Measurements from ENCODE around the gene ODF2. TPM values are rescaled to one million over a fixed set of nuclear protein-coding genes. Genes with fewer than 3 reads are reported as not detected.

ODF2 gene
- total RNA-seq, 1 donor from 2014 or later = 42.4 TPM

- no peaks in the 10 kb centered on the region for H3K4me1 Mint-ChIP-seq
- no peaks in the 10 kb centered on the region for H3K27me3 Mint-ChIP-seq (ENCODE audit: low read depth)
- TF ChIP-seq, protein P1, sequence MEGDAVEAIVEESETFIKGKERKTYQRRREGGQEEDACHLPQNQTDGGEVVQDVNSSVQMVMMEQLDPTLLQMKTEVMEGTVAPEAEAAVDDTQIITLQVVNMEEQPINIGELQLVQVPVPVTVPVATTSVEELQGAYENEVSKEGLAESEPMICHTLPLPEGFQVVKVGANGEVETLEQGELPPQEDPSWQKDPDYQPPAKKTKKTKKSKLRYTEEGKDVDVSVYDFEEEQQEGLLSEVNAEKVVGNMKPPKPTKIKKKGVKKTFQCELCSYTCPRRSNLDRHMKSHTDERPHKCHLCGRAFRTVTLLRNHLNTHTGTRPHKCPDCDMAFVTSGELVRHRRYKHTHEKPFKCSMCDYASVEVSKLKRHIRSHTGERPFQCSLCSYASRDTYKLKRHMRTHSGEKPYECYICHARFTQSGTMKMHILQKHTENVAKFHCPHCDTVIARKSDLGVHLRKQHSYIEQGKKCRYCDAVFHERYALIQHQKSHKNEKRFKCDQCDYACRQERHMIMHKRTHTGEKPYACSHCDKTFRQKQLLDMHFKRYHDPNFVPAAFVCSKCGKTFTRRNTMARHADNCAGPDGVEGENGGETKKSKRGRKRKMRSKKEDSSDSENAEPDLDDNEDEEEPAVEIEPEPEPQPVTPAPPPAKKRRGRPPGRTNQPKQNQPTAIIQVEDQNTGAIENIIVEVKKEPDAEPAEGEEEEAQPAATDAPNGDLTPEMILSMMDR (IDR thresholded peaks at IDR 0.05; ENCODE audit: unreplicated experiment) = no peak
- no peak overlapping the region for H3K4me3 Mint-ChIP-seq
- no peak overlapping the region for H3K27ac Mint-ChIP-seq
- no peak for DNase-seq (ENCODE audit: low spot score in 2 of 2, unreplicated experiment in 2 of 2)
- H3K9me3 Mint-ChIP-seq = no peaks in the 10 kb centered on the region
- peaks cover 35% of the 10 kb centered on the region for H3K36me3 Mint-ChIP-seq
Observed at GRCh38 chr9:128529191-128529590, 73.4 kb downstream of the ODF2 start.

- Mint-ChIP-seq H3K9me3 (no peaks in the 10 kb centered on the region), H3K27ac (no peak overlapping the region), H3K4me1 (no peaks in the 10 kb centered on the region), H3K4me3 (no peak overlapping the region), H3K36me3 (peaks cover 29% of the 10 kb centered on the region), H3K27me3 (ENCODE audit: low read depth) (no peaks in the 10 kb centered on the region)
- no peak for DNase-seq (ENCODE audit: low spot score in 2 of 2, unreplicated experiment in 2 of 2)
- TF ChIP-seq, protein P1 (IDR thresholded peaks at IDR 0.05; ENCODE audit: unreplicated experiment) = no peak
Observed at GRCh38 chr9:128532581-128532980, 76.8 kb downstream of the ODF2 start.

DNA sequence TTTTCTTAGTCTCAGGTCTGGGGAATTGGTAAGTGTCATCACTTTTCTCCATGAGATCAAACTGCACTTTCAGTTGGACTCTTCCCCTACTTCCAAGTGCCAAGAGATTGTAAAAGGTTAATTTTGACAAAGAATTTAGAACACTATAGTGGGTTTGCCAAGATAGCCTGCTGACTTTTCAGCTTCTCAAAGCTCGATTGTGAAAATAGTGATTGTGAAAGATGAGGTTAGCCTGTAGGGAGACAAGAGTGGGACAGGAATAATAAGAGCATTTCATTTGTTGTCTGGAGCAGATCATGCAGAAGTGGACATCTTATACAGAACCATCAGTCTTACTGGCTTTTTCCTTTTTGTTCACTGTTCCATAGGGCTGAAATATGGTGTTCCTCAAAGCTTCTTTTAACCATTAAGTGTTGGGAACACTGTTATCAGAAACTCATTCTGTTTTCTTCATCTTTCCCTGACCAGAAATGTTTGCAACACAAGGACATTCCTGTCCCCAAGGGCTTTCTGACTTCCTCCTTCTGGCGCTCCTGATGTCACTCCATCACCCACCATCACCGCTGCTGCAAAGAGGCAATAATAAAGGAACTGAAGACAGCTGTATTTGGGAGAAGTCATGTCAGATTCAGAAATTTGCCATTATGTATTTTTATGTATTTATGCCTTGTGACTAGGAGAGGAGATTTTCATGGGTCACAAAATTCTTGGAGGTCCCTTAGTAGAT is 85.0 kb downstream of the ODF2 start:
- DNase-seq (ENCODE audit: low spot score in 2 of 2, unreplicated experiment in 2 of 2) = no peak

GRCh38 chr9:128546504-128546903 is 90.7 kb downstream of the ODF2 start:
- no peak for DNase-seq (ENCODE audit: low spot score in 2 of 2, unreplicated experiment in 2 of 2)
- Mint-ChIP-seq H3K27ac (no peak overlapping the region), H3K9me3 (no peaks in the 10 kb centered on the region), H3K27me3 (ENCODE audit: low read depth) (no peaks in the 10 kb centered on the region), H3K4me1 (peaks cover 21% of the 10 kb centered on the region), H3K4me3 (no peak overlapping the region), H3K36me3 (peaks cover 9% of the 10 kb centered on the region)
- TF ChIP-seq, protein P1 (IDR thresholded peaks at IDR 0.05; ENCODE audit: unreplicated experiment) = no peak

More for the DNA sequence above, 85.0 kb downstream of the ODF2 start:
- Mint-ChIP-seq H3K27ac (no peak overlapping the region), H3K9me3 (no peaks in the 10 kb centered on the region), H3K27me3 (ENCODE audit: low read depth) (no peaks in the 10 kb centered on the region), H3K4me3 (no peak overlapping the region), H3K4me1 (no peaks in the 10 kb centered on the region), H3K36me3 (peaks cover 32% of the 10 kb centered on the region)
- TF ChIP-seq, protein P1 (IDR thresholded peaks at IDR 0.05; ENCODE audit: unreplicated experiment) = no peak

- Mint-ChIP-seq H3K36me3 (peaks cover 1% of the 10 kb centered on the region), H3K4me3 (no peak overlapping the region), H3K4me1 (peaks cover 25% of the 10 kb centered on the region), H3K27me3 (ENCODE audit: low read depth) (no peaks in the 10 kb centered on the region), H3K27ac (no peak overlapping the region), H3K9me3 (no peaks in the 10 kb centered on the region)
- TF ChIP-seq, protein P1 (IDR thresholded peaks at IDR 0.05; ENCODE audit: unreplicated experiment) = no peak
- DNase-seq (ENCODE audit: low spot score in 2 of 2, unreplicated experiment in 2 of 2) = no peak
Observed at GRCh38 chr9:128548876-128549275, 93.1 kb downstream of the ODF2 start.

All from mesothelial cell of epicardium (in vitro differentiated cells).